B cell (primary cell): ENCODE measurements around the gene SS18L1.

Experiments used
- EZH2 ChIP-seq: IDR thresholded peaks from 2 replicates; pipeline ENCODE4 v1.6.1; 2012; ENCODE audit warnings: borderline replicate concordance, low read depth, mild to moderate bottlenecking, moderate library complexity, low read length; ENCODE audit not compliant: insufficient read depth, poor library complexity, severe bottlenecking
- TF ChIP-seq, protein P1 (sequence below): fragments of 200-600 bp; IDR thresholded peaks from one replicate; pipeline ENCODE4 v1.8.0; 2022; ENCODE audit warnings: antibody characterized with exemption, mild to moderate bottlenecking

DNA sequence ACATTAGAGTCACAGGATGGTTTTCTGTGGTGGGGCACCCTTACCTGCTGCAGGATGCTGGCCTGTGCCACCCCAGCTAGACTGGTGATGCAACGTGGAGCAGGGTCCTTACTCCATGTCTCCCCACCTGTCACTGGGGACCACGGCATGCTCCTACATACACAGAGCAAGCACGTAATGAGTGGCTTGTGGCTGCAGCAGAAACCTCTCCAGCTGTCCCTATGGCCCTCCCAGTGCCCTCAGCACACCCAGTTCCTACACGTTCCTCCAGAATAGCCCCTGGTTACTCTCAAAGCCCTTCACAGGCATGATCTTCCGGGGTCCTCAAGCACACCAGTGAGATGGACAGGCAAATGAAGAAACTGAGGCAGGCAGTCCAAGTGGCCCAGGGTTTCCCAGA, 24.5 kb upstream of the SS18L1 start:
- TF ChIP-seq, protein P1, sequence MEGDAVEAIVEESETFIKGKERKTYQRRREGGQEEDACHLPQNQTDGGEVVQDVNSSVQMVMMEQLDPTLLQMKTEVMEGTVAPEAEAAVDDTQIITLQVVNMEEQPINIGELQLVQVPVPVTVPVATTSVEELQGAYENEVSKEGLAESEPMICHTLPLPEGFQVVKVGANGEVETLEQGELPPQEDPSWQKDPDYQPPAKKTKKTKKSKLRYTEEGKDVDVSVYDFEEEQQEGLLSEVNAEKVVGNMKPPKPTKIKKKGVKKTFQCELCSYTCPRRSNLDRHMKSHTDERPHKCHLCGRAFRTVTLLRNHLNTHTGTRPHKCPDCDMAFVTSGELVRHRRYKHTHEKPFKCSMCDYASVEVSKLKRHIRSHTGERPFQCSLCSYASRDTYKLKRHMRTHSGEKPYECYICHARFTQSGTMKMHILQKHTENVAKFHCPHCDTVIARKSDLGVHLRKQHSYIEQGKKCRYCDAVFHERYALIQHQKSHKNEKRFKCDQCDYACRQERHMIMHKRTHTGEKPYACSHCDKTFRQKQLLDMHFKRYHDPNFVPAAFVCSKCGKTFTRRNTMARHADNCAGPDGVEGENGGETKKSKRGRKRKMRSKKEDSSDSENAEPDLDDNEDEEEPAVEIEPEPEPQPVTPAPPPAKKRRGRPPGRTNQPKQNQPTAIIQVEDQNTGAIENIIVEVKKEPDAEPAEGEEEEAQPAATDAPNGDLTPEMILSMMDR: no peak
- no peak for TF ChIP-seq EZH2
